SK-N-SH (cell line): ENCODE results near the gene RGS6. TPM values are rescaled to one million over a fixed set of nuclear protein-coding genes. Genes with fewer than 3 reads are reported as not detected.

Experiments used
- CTCF ChIA-PET: fragments of 300-600, 350-600 bp; formaldehyde crosslinking; extraction: SDS; loops from one replicate; lab custom pipeline; 2021; lab: Yijun Ruan, JAX
- POLR2A ChIA-PET: fragments of 350-600 bp; sonication (Branson Sonifier 250); formaldehyde crosslinking; extraction: SDS; loops from one replicate; lab custom pipeline; 2020; ENCODE audit warnings: antibody characterized with exemption, inconsistent platforms; lab: Yijun Ruan, JAX
- DNase-seq: peaks from one replicate; pipeline ENCODE4 v3.0.0; 2012
- H2AFZ ChIP-seq: fragments of 200-600 bp; sonication (generic); 2 replicates; pipeline ENCODE4 v1.8.1; 2016; ENCODE audit warnings: antibody characterized with exemption, mild to moderate bottlenecking, low read depth
- H3F3A ChIP-seq: fragments of 200-600 bp; sonication (generic); replicated peaks from 2 replicates; pipeline ENCODE3; 2016; ENCODE audit warnings: antibody characterized with exemption, mild to moderate bottlenecking; ENCODE audit not compliant: insufficient read depth
- H3K27ac ChIP-seq, 2 experiments: fragments of 200-500 bp in 1 of 2; fragments of 200-600 bp in 1 of 2; sonication (Bioruptor generic) in 1 of 2; sonication (generic), shearing (Covaris generic) in 1 of 2; 2 replicates each; pipeline versions ENCODE4 v1.5.1 to v1.6.1; 2014 to 2016; ENCODE audit warnings: low read depth in 2 of 2, inconsistent platforms in 1 of 2, low read length in 1 of 2, mild to moderate bottlenecking in 1 of 2, mixed read lengths in 1 of 2
- H3K27me3 ChIP-seq: fragments of 200-600 bp; sonication (generic), shearing (Covaris generic); 2 replicates; pipeline ENCODE4 v1.6.1; 2016; ENCODE audit warnings: mixed run types; ENCODE audit not compliant: insufficient read depth
- H3K36me3 ChIP-seq, 2 experiments: fragments of 200-500 bp in 1 of 2; fragments of 200-600 bp in 1 of 2; sonication (Bioruptor generic) in 1 of 2; sonication (generic) in 1 of 2; replicated peaks in 1 of 2; 2 replicates each; pipeline versions ENCODE3 to v1.5.1; 2014 to 2016; ENCODE audit warnings: low read length in 1 of 2, mild to moderate bottlenecking in 1 of 2; ENCODE audit not compliant: insufficient read depth in 2 of 2, control insufficient read depth in 1 of 2
- H3K4me1 ChIP-seq, 2 experiments: fragments of 200-500 bp in 1 of 2; fragments of 200-600 bp in 1 of 2; sonication (Bioruptor generic) in 1 of 2; sonication (generic), shearing (Covaris generic) in 1 of 2; 2 replicates each; pipeline versions ENCODE4 v1.5.1 to v1.6.1; 2014 to 2016; ENCODE audit warnings: low read depth in 1 of 2, low read length in 1 of 2, mixed run types in 1 of 2; ENCODE audit not compliant: insufficient read depth in 2 of 2, control insufficient read depth in 1 of 2
- H3K4me2 ChIP-seq: fragments of 200-600 bp; sonication (generic), shearing (Covaris generic); 2 replicates; pipeline ENCODE4 v1.6.1; 2017; ENCODE audit warnings: mixed run types
- H3K4me3 ChIP-seq, 2 experiments: fragments of 200-500 bp in 1 of 2; fragments of 200-600 bp in 1 of 2; sonication (Bioruptor generic) in 1 of 2; sonication (generic), shearing (Covaris generic) in 1 of 2; 2 replicates each; pipeline versions ENCODE4 v1.5.1 to v1.8.1; 2014 to 2016; ENCODE audit warnings: low read depth in 2 of 2, inconsistent platforms in 1 of 2, low read length in 1 of 2, mild to moderate bottlenecking in 1 of 2, mixed read lengths in 1 of 2, moderate library complexity in 1 of 2
- H3K79me2 ChIP-seq: fragments of 200-600 bp; sonication (generic); 2 replicates; pipeline ENCODE4 v1.8.1; 2017; ENCODE audit warnings: mild to moderate bottlenecking; ENCODE audit not compliant: insufficient read depth
- H3K9ac ChIP-seq: fragments of 200-600 bp; sonication (generic); 2 replicates; pipeline ENCODE4 v1.6.1; 2017; ENCODE audit warnings: mixed run types
- H3K9me2 ChIP-seq: fragments of 200-600 bp; sonication (generic); 2 replicates; pipeline ENCODE4 v1.6.1; 2017; ENCODE audit warnings: mixed run types
- H3K9me3 ChIP-seq: fragments of 200-600 bp; sonication (generic); 2 replicates; pipeline ENCODE4 v1.6.1; 2017; ENCODE audit warnings: mixed run types, mild to moderate bottlenecking, moderate library complexity
- H4K20me1 ChIP-seq: fragments of 200-600 bp; sonication (generic); 2 replicates; pipeline ENCODE4 v1.6.1; 2017; ENCODE audit warnings: mild to moderate bottlenecking, mixed run types; ENCODE audit not compliant: insufficient read depth
- CHD2 ChIP-seq: fragments of 150-350 bp; IDR thresholded peaks from 2 replicates; pipeline ENCODE4 v1.6.1; 2018; ENCODE audit warnings: low read length; ENCODE audit not compliant: partially characterized antibody
- FOSL2 ChIP-seq: IDR thresholded peaks from 2 replicates; pipeline ENCODE4 v1.4.0; 2012; ENCODE audit warnings: low read depth, mild to moderate bottlenecking, moderate library complexity, borderline replicate concordance
- GABPA ChIP-seq: IDR thresholded peaks from 2 replicates; pipeline ENCODE4 v1.4.0; 2012; ENCODE audit warnings: low read depth, mild to moderate bottlenecking
- GATA2 ChIP-seq: sonication (generic); formaldehyde crosslinking; IDR thresholded peaks from 2 replicates; pipeline ENCODE4 v1.5.0; 2020; ENCODE audit warnings: mild to moderate bottlenecking, missing genetic modification reagents
- POLR2AphosphoS5 ChIP-seq: IDR thresholded peaks from 2 replicates; pipeline ENCODE4 v1.6.1; 2012; ENCODE audit warnings: low read depth, low read length
- RAD21 ChIP-seq: IDR thresholded peaks from 2 replicates; pipeline ENCODE4 v1.6.1; 2012; ENCODE audit warnings: mild to moderate bottlenecking, low read length
- WGBS: methylation state at CpG from one replicate; pipeline ENCODE4 v1.1.6; 2017; ENCODE audit warnings: low lambda C conversion rate; 5-methylcytosine and 5-hydroxymethylcytosine counted together
- polyA plus RNA-seq, 3 experiments: library from polyadenylated mRNA; depleted of rRNA; stranded (reverse); fragments of >200 nt; gene quantifications; 2 replicates each; pipeline ENCODE4 v1.2.3, GENCODE V29; 2012
- TF ChIP-seq, protein P1 (sequence below): IDR thresholded peaks from 2 replicates; pipeline ENCODE4 v1.4.0; 2012; ENCODE audit warnings: low read depth, borderline replicate concordance
- TF ChIP-seq, protein P2 (sequence below): IDR thresholded peaks from 2 replicates; pipeline ENCODE4 v1.4.0; 2012; ENCODE audit warnings: low read depth
- TF ChIP-seq, protein P3 (sequence below): fragments of 150-350 bp; IDR thresholded peaks from 2 replicates; pipeline ENCODE4 v1.6.1; 2016; ENCODE audit warnings: mild to moderate bottlenecking, low read depth, low read length

RGS6 gene
- polyA plus RNA-seq, 1 of the 3 experiments (the other 2 are of a cell fraction) = not detected

DNA sequence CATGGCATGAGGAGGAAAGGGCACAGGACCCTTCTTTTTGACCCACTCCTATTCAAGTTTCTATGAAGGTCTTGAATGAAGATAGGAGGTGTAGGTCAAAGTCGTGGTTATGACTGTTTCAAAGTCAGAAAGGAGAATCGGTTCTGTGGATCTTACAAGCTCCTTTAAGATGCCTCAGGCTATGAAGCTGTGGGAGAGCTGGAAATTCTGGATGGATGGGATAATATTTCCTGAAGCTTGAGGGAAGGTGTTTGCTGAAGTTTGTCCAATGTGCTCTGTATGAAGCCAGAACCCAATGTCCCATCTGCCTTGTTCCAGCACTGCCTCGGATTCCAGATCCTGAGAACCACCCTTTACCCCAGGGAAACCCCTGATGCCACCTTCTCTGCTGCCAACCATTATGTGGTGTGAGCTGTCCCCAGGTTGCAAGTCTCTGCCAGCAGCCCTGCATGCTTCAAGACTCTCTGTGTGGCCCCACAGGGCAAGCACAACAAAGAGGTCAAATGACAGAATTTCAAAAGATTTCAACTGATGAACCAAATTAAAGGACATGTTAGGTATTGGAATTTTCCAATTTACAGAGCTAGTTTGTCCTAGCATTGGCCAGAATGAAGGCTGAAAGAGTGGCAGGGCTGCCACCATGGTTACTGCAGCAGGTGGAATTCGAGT lies 472.0 kb downstream of the RGS6 start:
- TF ChIP-seq, protein P1, sequence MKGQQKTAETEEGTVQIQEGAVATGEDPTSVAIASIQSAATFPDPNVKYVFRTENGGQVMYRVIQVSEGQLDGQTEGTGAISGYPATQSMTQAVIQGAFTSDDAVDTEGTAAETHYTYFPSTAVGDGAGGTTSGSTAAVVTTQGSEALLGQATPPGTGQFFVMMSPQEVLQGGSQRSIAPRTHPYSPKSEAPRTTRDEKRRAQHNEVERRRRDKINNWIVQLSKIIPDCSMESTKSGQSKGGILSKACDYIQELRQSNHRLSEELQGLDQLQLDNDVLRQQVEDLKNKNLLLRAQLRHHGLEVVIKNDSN = no peak
- TF ChIP-seq, protein P2, sequence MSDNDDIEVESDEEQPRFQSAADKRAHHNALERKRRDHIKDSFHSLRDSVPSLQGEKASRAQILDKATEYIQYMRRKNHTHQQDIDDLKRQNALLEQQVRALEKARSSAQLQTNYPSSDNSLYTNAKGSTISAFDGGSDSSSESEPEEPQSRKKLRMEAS = no peak
- TF ChIP-seq GATA2 (CRISPR knock-in tag) (no peak), POLR2AphosphoS5 (no peak)
- Histone ChIP-seq H3K79me2 (no peaks in the 10 kb centered on the region), H3K27ac (no peak overlapping the region), H3K4me2 (no peak overlapping the region), H3K36me3 (no peaks in the 10 kb centered on the region), H3K4me3 (no peak overlapping the region), H4K20me1 (no peaks in the 10 kb centered on the region), H3K9me3 (no peaks in the 10 kb centered on the region), H3K9ac (no peak overlapping the region), H3F3A (no peaks in the 10 kb centered on the region), H3K9me2 (no peaks in the 10 kb centered on the region), H2AFZ (no peak overlapping the region), H3K27me3 (no peaks in the 10 kb centered on the region; the same call in 1 of the 2 replicates), H3K4me1 (no peaks in the 10 kb centered on the region)
- DNase-seq = no peak
- ChIA-PET CTCF (interaction anchor here (1.7 to 5.2 kb wide), 2 partner anchors 12 to 16 kb away, joined by 6 to 23 read pairs; no protein-coding TSS in a partner anchor), POLR2A (no interaction called here)
- 2% methylated on average over 4 of the region's 4 CpGs for WGBS

DNA sequence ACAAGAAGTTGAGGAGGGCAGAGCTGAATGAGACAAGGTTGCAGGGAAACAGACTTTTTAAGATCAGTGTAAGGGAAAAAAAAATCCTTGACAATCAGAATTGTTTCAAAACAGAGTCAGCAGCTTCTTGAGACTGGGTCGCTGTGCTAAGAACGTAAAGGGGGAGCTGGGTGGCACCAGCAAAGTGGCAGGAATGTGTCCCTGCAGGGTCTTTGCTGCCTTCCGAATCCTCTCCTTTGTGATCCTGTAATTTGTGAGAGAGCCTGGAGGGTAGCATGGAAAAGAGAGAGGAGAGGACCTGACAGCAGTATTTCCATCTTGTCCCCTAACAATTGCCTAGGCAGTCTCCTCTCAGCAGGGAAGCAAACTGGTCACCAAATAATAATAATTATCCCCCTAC lies 472.8 kb downstream of the RGS6 start:
- Histone ChIP-seq H3K9ac (no peak overlapping the region), H3F3A (no peaks in the 10 kb centered on the region), H3K27me3 (no peaks in the 10 kb centered on the region; the same call in 1 of the 2 replicates), H3K9me3 (no peaks in the 10 kb centered on the region), H3K4me1 (no peaks in the 10 kb centered on the region), H3K9me2 (no peaks in the 10 kb centered on the region), H3K36me3 (no peaks in the 10 kb centered on the region), H2AFZ (no peak overlapping the region), H3K79me2 (no peaks in the 10 kb centered on the region), H3K4me3 (no peak overlapping the region), H4K20me1 (no peaks in the 10 kb centered on the region), H3K4me2 (no peak overlapping the region), H3K27ac (no peak overlapping the region)
- 0% methylated on average over 3 of the region's 3 CpGs for WGBS
- ChIA-PET POLR2A (no interaction called here), CTCF (interaction anchor here (1.7 to 5.2 kb wide), 2 partner anchors 11 to 16 kb away, joined by 6 to 23 read pairs; no protein-coding TSS in a partner anchor)
- TF ChIP-seq, protein P3, sequence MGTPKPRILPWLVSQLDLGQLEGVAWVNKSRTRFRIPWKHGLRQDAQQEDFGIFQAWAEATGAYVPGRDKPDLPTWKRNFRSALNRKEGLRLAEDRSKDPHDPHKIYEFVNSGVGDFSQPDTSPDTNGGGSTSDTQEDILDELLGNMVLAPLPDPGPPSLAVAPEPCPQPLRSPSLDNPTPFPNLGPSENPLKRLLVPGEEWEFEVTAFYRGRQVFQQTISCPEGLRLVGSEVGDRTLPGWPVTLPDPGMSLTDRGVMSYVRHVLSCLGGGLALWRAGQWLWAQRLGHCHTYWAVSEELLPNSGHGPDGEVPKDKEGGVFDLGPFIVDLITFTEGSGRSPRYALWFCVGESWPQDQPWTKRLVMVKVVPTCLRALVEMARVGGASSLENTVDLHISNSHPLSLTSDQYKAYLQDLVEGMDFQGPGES = no peak
- no peak for TF ChIP-seq CHD2
- TF ChIP-seq GABPA = no peak
- no peak for DNase-seq

DNA sequence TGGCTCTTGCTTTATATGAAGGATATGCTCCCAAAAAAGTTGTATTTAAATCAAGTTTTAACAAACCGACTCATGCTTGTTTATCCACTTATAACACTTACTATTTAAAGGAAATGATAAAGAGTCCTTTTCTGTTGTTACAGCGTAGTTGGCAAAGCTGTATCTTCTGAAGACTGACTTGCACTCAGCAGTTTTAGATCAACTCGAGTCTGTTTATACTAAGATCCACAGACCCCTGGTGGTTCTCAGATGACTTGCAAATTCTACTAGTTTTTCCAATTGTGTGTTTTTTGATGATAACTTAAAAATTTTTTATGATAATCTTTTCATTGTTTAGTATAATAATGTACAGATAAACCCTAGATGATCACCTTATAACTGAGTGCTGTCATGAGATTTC lies 475.8 kb downstream of the RGS6 start:
- TF ChIP-seq RAD21 (no peak), FOSL2 (no peak)
- Histone ChIP-seq H3K36me3 (no peaks in the 10 kb centered on the region), H3K79me2 (no peaks in the 10 kb centered on the region), H3K4me3 (no peak overlapping the region), H3K27ac (no peak overlapping the region), H3K4me1 (no peaks in the 10 kb centered on the region), H3K9me3 (no peaks in the 10 kb centered on the region), H3K9ac (no peak overlapping the region), H4K20me1 (no peaks in the 10 kb centered on the region), H3K9me2 (no peaks in the 10 kb centered on the region), H2AFZ (no peak overlapping the region), H3F3A (no peaks in the 10 kb centered on the region), H3K4me2 (no peak overlapping the region), H3K27me3 (no peaks in the 10 kb centered on the region; the same call in 1 of the 2 replicates)
- POLR2A ChIA-PET = no interaction called here
- CTCF ChIA-PET = interaction anchor here (5.2 kb wide), 1 partner anchor 13 kb away, joined by 23 read pairs; no protein-coding TSS in a partner anchor
- WGBS = 1% methylated on average over 3 of the region's 3 CpGs
- DNase-seq = no peak
